Stimulated activated CD8-positive, alpha-beta memory T cell treated with anti-CD3 and anti-CD28 coated beads, Interleukin-15, amount 100 ng/mL, for 1 hour (primary cell): Measurements from ENCODE around the gene ANKRD30B.
"Not testable (repeated sequence)": the region's sequence is repeated elsewhere in the genome, so short reads cannot be mapped to it uniquely, and the experiment has no call there.

Experiments used
- DNase-seq: peaks from one replicate; pipeline ENCODE4 v3.0.0-alpha.2; 2020; ENCODE audit warnings: low read depth

The ANKRD30B gene

GRCh38 chr18:14747513-14748474 lies at the start of gene ANKRD30B:
Gene ANKRD30B, plus strand, starts transcription at chr18:14748172. Its CDS starts 248 bp downstream, at chr18:14748420.
- no peak for DNase-seq

GRCh38 chr18:14701286-14702040 lies 46.5 kb upstream of the ANKRD30B start:
- not testable (repeated sequence) for DNase-seq

- DNase-seq: not testable (repeated sequence)
Observed at GRCh38 chr18:14709761-14710160, 38.2 kb upstream of the ANKRD30B start.

- DNase-seq: not testable (repeated sequence)
Observed at GRCh38 chr18:14721569-14721968, 26.4 kb upstream of the ANKRD30B start.

GRCh38 chr18:14739056-14739455 lies 8.9 kb upstream of the ANKRD30B start:
- not testable (repeated sequence) for DNase-seq

GRCh38 chr18:14746897-14747296 lies 1.1 kb upstream of the ANKRD30B start:
- no peak for DNase-seq

GRCh38 chr18:14748496-14748895 lies 524 bp downstream of the ANKRD30B start:
- no peak for DNase-seq

- not testable (repeated sequence) for DNase-seq
Observed at GRCh38 chr18:14763566-14763965, 15.6 kb downstream of the ANKRD30B start.

- no peak for DNase-seq
Observed at GRCh38 chr18:14767474-14767873, 19.5 kb downstream of the ANKRD30B start.

GRCh38 chr18:14768241-14768640 lies 20.3 kb downstream of the ANKRD30B start:
- no peak for DNase-seq

- DNase-seq: no peak
Observed at GRCh38 chr18:14769381-14769780, 21.4 kb downstream of the ANKRD30B start.

- DNase-seq: no peak
Observed at GRCh38 chr18:14776801-14777200, 28.8 kb downstream of the ANKRD30B start.

GRCh38 chr18:14781671-14782070 lies 33.7 kb downstream of the ANKRD30B start:
- DNase-seq: no peak

GRCh38 chr18:14784133-14784532 lies 36.2 kb downstream of the ANKRD30B start:
- no peak for DNase-seq

- not testable (repeated sequence) for DNase-seq
Observed at GRCh38 chr18:14796876-14797275, 48.9 kb downstream of the ANKRD30B start.

GRCh38 chr18:14797969-14798764 lies 50.2 kb downstream of the ANKRD30B start:
- not testable (repeated sequence) for DNase-seq

GRCh38 chr18:14811081-14811480 lies 63.1 kb downstream of the ANKRD30B start:
- not testable (repeated sequence) for DNase-seq

GRCh38 chr18:14826972-14827632 lies 79.1 kb downstream of the ANKRD30B start:
- not testable (repeated sequence) for DNase-seq

GRCh38 chr18:14841607-14842006 lies 93.6 kb downstream of the ANKRD30B start:
- DNase-seq: not testable (repeated sequence)

GRCh38 chr18:14851533-14851932 lies 103.6 kb downstream of the ANKRD30B start:
- not testable (repeated sequence) for DNase-seq

- not testable (repeated sequence) for DNase-seq
Observed at GRCh38 chr18:14855634-14856033, 107.7 kb downstream of the ANKRD30B start.
